Natural killer cell (primary cell): ENCODE measurements around the gene ALDH3B2. TPM values are rescaled to one million over a fixed set of nuclear protein-coding genes. Genes with fewer than 3 reads are reported as not detected.

Experiments used
- ATAC-seq, 3 donors: fragments of 150-1000 bp in 2 of 3; fragments of 200-7000 bp in 1 of 3; cut with Tn5 transposase; 1 replicate in 1 of 3; 2 replicates in 2 of 3; pipeline ENCODE4 v1.10.0; 2021; ENCODE audit warnings: mild to moderate bottlenecking in 2 of 3, moderate library complexity in 2 of 3
- DNase-seq, 2 donors: peaks; one replicate each; pipeline versions ENCODE4 v3.0.0 to v3.0.0-alpha.2; 2013 to 2021; ENCODE audit warnings: mixed read lengths in 1 of 2
- H3K27ac ChIP-seq: one replicate; pipeline ENCODE4 v1.5.1; 2013; ENCODE audit warnings: mild to moderate bottlenecking, low read length
- H3K27me3 ChIP-seq: one replicate; pipeline ENCODE4 v1.6.1; 2013; ENCODE audit warnings: low read length; ENCODE audit not compliant: control insufficient read depth, insufficient read depth
- H3K36me3 ChIP-seq: one replicate; pipeline ENCODE4 v1.6.1; 2013; ENCODE audit warnings: low read length; ENCODE audit not compliant: control insufficient read depth, insufficient read depth
- H3K4me1 ChIP-seq: one replicate; pipeline ENCODE4 v1.6.1; 2013; ENCODE audit warnings: low read length; ENCODE audit not compliant: control insufficient read depth, insufficient read depth
- H3K4me3 ChIP-seq: one replicate; pipeline ENCODE4 v1.5.1; 2013; ENCODE audit warnings: low read length
- H3K9me3 ChIP-seq: one replicate; pipeline ENCODE4 v1.6.1; 2013; ENCODE audit warnings: low read length; ENCODE audit not compliant: control insufficient read depth, insufficient read depth
- H3K27ac Mint-ChIP-seq, 2 donors: one replicate each; pipeline ENCODE4 v1.8.0; 2022; ENCODE audit warnings: mild to moderate bottlenecking in 2 of 2, mixed read lengths in 2 of 2, moderate library complexity in 1 of 2
- H3K27me3 Mint-ChIP-seq, 2 donors: one replicate each; pipeline ENCODE4 v1.8.0; 2022; ENCODE audit warnings: low read depth in 2 of 2, mixed read lengths in 2 of 2
- H3K36me3 Mint-ChIP-seq: one replicate; pipeline ENCODE4 v1.8.0; 2022; ENCODE audit warnings: mixed read lengths
- H3K4me1 Mint-ChIP-seq, 2 donors: one replicate each; pipeline ENCODE4 v1.8.0; 2022; ENCODE audit warnings: mixed read lengths in 2 of 2
- H3K4me3 Mint-ChIP-seq: one replicate; pipeline ENCODE4 v1.8.0; 2022; ENCODE audit warnings: mild to moderate bottlenecking, moderate library complexity, mixed read lengths
- H3K9me3 Mint-ChIP-seq, 2 donors: one replicate each; pipeline ENCODE4 v1.8.0; 2022; ENCODE audit warnings: mixed read lengths in 2 of 2
- CTCF ChIP-seq: fragments of 200-600 bp; IDR thresholded peaks from one replicate; pipeline ENCODE4 v1.8.0; 2022; ENCODE audit warnings: antibody characterized with exemption
- WGBS: methylation state at CpG from one replicate; pipeline ENCODE4 v1.1.7; 2013; ENCODE audit warnings: missing lambda C conversion rate; ENCODE audit not compliant: insufficient coverage; 5-methylcytosine and 5-hydroxymethylcytosine counted together
- intact Hi-C: fragments of 100-400 bp; cut with micrococcal nuclease; formaldehyde crosslinking; loops from one replicate; pipeline ENCODE4 v1.14.2; 2022
- total RNA-seq, 4 donors: library from RNA; stranded (reverse); fragments of 120-200 nt in 1 of 4; gene quantifications; one replicate each; pipeline versions ENCODE4 v1.2.3 to v1.2.4, GENCODE V29; 2013 to 2022

Gene ALDH3B2
- total RNA-seq, 3 donors from 2014 or later (not counting 1 experiment from before 2014, with no cell fraction given), result not detected

GRCh38 chr11:67616431-67617242 lies 57.8 kb downstream of the ALDH3B2 start:
- no peak for DNase-seq
- TF ChIP-seq CTCF, result no peak
- no peak overlapping the region for H3K4me3 ChIP-seq
- H3K9me3 Mint-ChIP-seq, result no peaks in the 10 kb centered on the region
- 50% methylated on average over 10 of the region's 11 CpGs for WGBS
- H3K27ac Mint-ChIP-seq, result peak overlapping the region; percentile 96 to 99
- no peaks in the 10 kb centered on the region for H3K27me3 ChIP-seq
- H3K4me3 Mint-ChIP-seq, result peak overlapping the region; percentile 73
- H3K27ac ChIP-seq, result peak overlapping the region; percentile 100
- no peak for ATAC-seq
- peaks cover 15 to 46% of the 10 kb centered on the region in 2 donors for H3K4me1 Mint-ChIP-seq
- intact Hi-C loops, result loop anchor here (10.0 kb wide), 1 partner anchor 112 kb away; the partner anchor contains the start of genes CDK2AP2 and PITPNM1
- peaks cover 49% of the 10 kb centered on the region for H3K4me1 ChIP-seq
- H3K36me3 Mint-ChIP-seq, result no peaks in the 10 kb centered on the region
- peaks cover 19% of the 10 kb centered on the region for H3K36me3 ChIP-seq
- H3K9me3 ChIP-seq, result no peaks in the 10 kb centered on the region
- no peaks in the 10 kb centered on the region for H3K27me3 Mint-ChIP-seq

- intact Hi-C loops, result loop anchor here (2.0 to 10.0 kb wide), 3 partner anchors 13 to 111 kb away; partner anchors contain the start of genes CDK2AP2, GSTP1, NUDT8 and PITPNM1
- Histone ChIP-seq H3K36me3 (peaks cover 27% of the 10 kb centered on the region), H3K27me3 (no peaks in the 10 kb centered on the region), H3K27ac (peak overlapping the region; percentile 100), H3K4me3 (peak overlapping the region; percentile 4), H3K9me3 (no peaks in the 10 kb centered on the region), H3K4me1 (peaks cover 49% of the 10 kb centered on the region)
- Mint-ChIP-seq H3K4me3 (peak overlapping the region; percentile 80), H3K36me3 (no peaks in the 10 kb centered on the region), H3K27me3 (no peaks in the 10 kb centered on the region), H3K27ac (peak overlapping the region; percentile 96 to 99), H3K4me1 (peaks cover 15 to 46% of the 10 kb centered on the region in 2 donors), H3K9me3 (no peaks in the 10 kb centered on the region)
- ATAC-seq, result no peak
- TF ChIP-seq CTCF, result no peak
- 42% methylated on average over 34 of the region's 34 CpGs for WGBS
- DNase-seq, result peak in 1 of 2 donors; percentile 52
These were observed 58.5 kb downstream of the ALDH3B2 start for GRCh38 chr11:67615728-67616430.

GRCh38 chr11:67614730-67615714 lies 59.4 kb downstream of the ALDH3B2 start:
- DNase-seq, result peak in 1 of 2 donors; percentile 70
- peak overlapping the region; percentile 96 to 99 for H3K27ac Mint-ChIP-seq
- H3K9me3 Mint-ChIP-seq, result no peaks in the 10 kb centered on the region
- Histone ChIP-seq H3K36me3 (peaks cover 35% of the 10 kb centered on the region), H3K27ac (peak overlapping the region; percentile 100), H3K4me1 (peaks cover 49% of the 10 kb centered on the region), H3K27me3 (no peaks in the 10 kb centered on the region), H3K9me3 (no peaks in the 10 kb centered on the region), H3K4me3 (peak overlapping the region; percentile 44)
- no peaks in the 10 kb centered on the region for H3K27me3 Mint-ChIP-seq
- peaks cover 15 to 46% of the 10 kb centered on the region in 2 donors for H3K4me1 Mint-ChIP-seq
- no peaks in the 10 kb centered on the region for H3K36me3 Mint-ChIP-seq
- peak; percentile 39 for TF ChIP-seq CTCF
- 90% methylated on average over 18 of the region's 18 CpGs for WGBS
- intact Hi-C loops, result loop anchor here (2.0 to 10.0 kb wide), 3 partner anchors 14 to 110 kb away; partner anchors contain the start of genes CDK2AP2, GSTP1, NUDT8 and PITPNM1
- ATAC-seq, result peak in 1 of 3 donors; percentile 24
- peak overlapping the region; percentile 82 for H3K4me3 Mint-ChIP-seq
